Liver (tissue), 9 donors: ENCODE results near the gene PITX2. TPM values are rescaled to one million over a fixed set of nuclear protein-coding genes. Genes with fewer than 3 reads are reported as not detected.

Experiments used
- DNase-seq: peaks from one replicate; pipeline ENCODE4 v3.0.0-alpha.2; 2017; ENCODE audit warnings: low spot score
- H3K27ac ChIP-seq, 2 donors: one replicate each; pipeline ENCODE4 v1.7.0; 2013; ENCODE audit warnings: inconsistent platforms in 2 of 2, low read length in 2 of 2, control low read depth in 1 of 2, low read depth in 1 of 2, mild to moderate bottlenecking in 1 of 2
- H3K27me3 ChIP-seq, 4 donors: one replicate each; pipeline versions ENCODE4 v1.6.1 to v1.7.0; 2013; ENCODE audit warnings: low read length in 3 of 4, inconsistent platforms in 1 of 4, mild to moderate bottlenecking in 1 of 4, moderate library complexity in 1 of 4; ENCODE audit not compliant: control insufficient read depth in 4 of 4, insufficient read depth in 4 of 4
- H3K36me3 ChIP-seq, 4 donors: one replicate each; pipeline versions ENCODE4 v1.6.1 to v1.7.0; 2013; ENCODE audit warnings: low read length in 3 of 4, mild to moderate bottlenecking in 3 of 4, low read depth in 1 of 4, moderate library complexity in 1 of 4; ENCODE audit not compliant: control insufficient read depth in 4 of 4, insufficient read depth in 3 of 4
- H3K4me1 ChIP-seq, 4 donors: one replicate each; pipeline versions ENCODE4 v1.6.1 to v1.7.0; 2013; ENCODE audit warnings: low read length in 3 of 4, mild to moderate bottlenecking in 3 of 4, moderate library complexity in 1 of 4; ENCODE audit not compliant: control insufficient read depth in 4 of 4, insufficient read depth in 4 of 4
- H3K4me3 ChIP-seq, 3 donors: one replicate each; pipeline versions ENCODE4 v1.6.1 to v1.7.0; 2013; ENCODE audit warnings: low read length in 3 of 3, control low read depth in 1 of 3, low read depth in 1 of 3, mild to moderate bottlenecking in 1 of 3
- H3K9ac ChIP-seq, 2 donors: one replicate each; pipeline ENCODE4 v1.7.0; 2013; ENCODE audit warnings: low read length in 2 of 2, mild to moderate bottlenecking in 2 of 2, moderate library complexity in 2 of 2, control low read depth in 1 of 2, low read depth in 1 of 2
- H3K9me3 ChIP-seq, 4 donors: one replicate each; pipeline versions ENCODE4 v1.6.1 to v1.7.0; 2013; ENCODE audit warnings: low read length in 3 of 4; ENCODE audit not compliant: control insufficient read depth in 4 of 4
- FOXA1 ChIP-seq: IDR thresholded peaks from 2 replicates; pipeline ENCODE4 v1.6.1; 2016; ENCODE audit warnings: antibody characterized with exemption
- FOXA2 ChIP-seq: IDR thresholded peaks from 2 replicates; pipeline ENCODE4 v1.6.1; 2016; ENCODE audit warnings: antibody characterized with exemption
- GABPA ChIP-seq, 2 donors: IDR thresholded peaks in 1 of 2; conservative IDR thresholded peaks in 1 of 2; 2 replicates each; pipeline ENCODE4 v1.6.1; 2016; ENCODE audit warnings: antibody characterized with exemption in 2 of 2, mild to moderate bottlenecking in 1 of 2, moderate library complexity in 1 of 2
- HNF4A ChIP-seq, 2 donors: conservative IDR thresholded peaks; 2 replicates each; pipeline ENCODE4 v1.6.1; 2016; ENCODE audit warnings: antibody characterized with exemption in 2 of 2, mild to moderate bottlenecking in 2 of 2
- HNF4G ChIP-seq: IDR thresholded peaks from 2 replicates; pipeline ENCODE4 v1.6.1; 2016; ENCODE audit warnings: antibody characterized with exemption
- JUND ChIP-seq, 2 donors: IDR thresholded peaks; 2 replicates each; pipeline ENCODE4 v1.6.1; 2016; ENCODE audit warnings: antibody characterized with exemption in 2 of 2
- NR2F2 ChIP-seq: IDR thresholded peaks from 2 replicates; pipeline ENCODE4 v1.6.1; 2016; ENCODE audit warnings: antibody characterized with exemption
- RAD21 ChIP-seq, 2 donors: IDR thresholded peaks; 2 replicates each; pipeline ENCODE4 v1.6.1; 2016; ENCODE audit warnings: antibody characterized with exemption in 2 of 2, mild to moderate bottlenecking in 2 of 2
- RXRA ChIP-seq, 2 donors: IDR thresholded peaks; 2 replicates each; pipeline ENCODE4 v1.6.1; 2017 to 2018; ENCODE audit warnings: antibody characterized with exemption in 2 of 2, mild to moderate bottlenecking in 1 of 2
- SP1 ChIP-seq: IDR thresholded peaks from 2 replicates; pipeline ENCODE4 v1.6.1; 2018; ENCODE audit warnings: antibody characterized with exemption, mild to moderate bottlenecking
- TAF1 ChIP-seq: conservative IDR thresholded peaks from 2 replicates; pipeline ENCODE4 v1.6.1; 2016; ENCODE audit warnings: antibody characterized with exemption, mild to moderate bottlenecking
- YY1 ChIP-seq: IDR thresholded peaks from 2 replicates; pipeline ENCODE4 v1.6.1; 2016; ENCODE audit warnings: antibody characterized with exemption, mild to moderate bottlenecking
- WGBS: extraction: QIAGEN DNeasy Blood & Tissue Kit; methylation state at CpG from one replicate; pipeline ENCODE4 v1.1.7; 2013; 5-methylcytosine and 5-hydroxymethylcytosine counted together
- polyA plus RNA-seq, 2 donors: library from polyadenylated mRNA; stranded (reverse) in 1 of 2; unstranded in 1 of 2; fragments of 200-250 nt in 1 of 2; fragments of >200 nt in 1 of 2; fragmentation: Nextera tagmentation in 1 of 2; extraction: Ambion mirVana in 1 of 2; gene quantifications; one replicate each; pipeline versions ENCODE4 v1.2.1 to v1.2.3, GENCODE V29; 2013 to 2015
- total RNA-seq, 2 donors: library from RNA; depleted of rRNA; stranded (reverse); fragments of >200 nt; gene quantifications; one replicate each; pipeline ENCODE4 v1.2.3, GENCODE V29; 2014
- TF ChIP-seq, protein P1 (sequence below): fragments of 150-350 bp; IDR thresholded peaks from 2 replicates; pipeline ENCODE4 v1.5.1; 2017; ENCODE audit warnings: improper control_type of control experiment, low read depth, low read length; ENCODE audit not compliant: missing input control
- TF ChIP-seq, protein P2 (sequence below): IDR thresholded peaks from 2 replicates; pipeline ENCODE4 v1.6.1; 2016; ENCODE audit warnings: antibody characterized with exemption
- TF ChIP-seq, protein P3 (sequence below): IDR thresholded peaks from 2 replicates; pipeline ENCODE4 v1.6.1; 2016; ENCODE audit warnings: antibody characterized with exemption
- TF ChIP-seq, protein P4 (sequence below): IDR thresholded peaks from 2 replicates; pipeline ENCODE4 v1.6.1; 2016; ENCODE audit warnings: antibody characterized with exemption, mild to moderate bottlenecking
- TF ChIP-seq, protein P5 (sequence below): IDR thresholded peaks from 2 replicates; pipeline ENCODE4 v1.6.1; 2016; ENCODE audit warnings: antibody characterized with exemption
- donor health status: healthy.
- donor health status: healthy.
- donor health status: healthy.
- donor health status: healthy.
- donor health status: healthy.

The PITX2 gene
- total and polyA plus RNA-seq, 4 donors: 0.06 TPM; not detected in 3

DNA sequence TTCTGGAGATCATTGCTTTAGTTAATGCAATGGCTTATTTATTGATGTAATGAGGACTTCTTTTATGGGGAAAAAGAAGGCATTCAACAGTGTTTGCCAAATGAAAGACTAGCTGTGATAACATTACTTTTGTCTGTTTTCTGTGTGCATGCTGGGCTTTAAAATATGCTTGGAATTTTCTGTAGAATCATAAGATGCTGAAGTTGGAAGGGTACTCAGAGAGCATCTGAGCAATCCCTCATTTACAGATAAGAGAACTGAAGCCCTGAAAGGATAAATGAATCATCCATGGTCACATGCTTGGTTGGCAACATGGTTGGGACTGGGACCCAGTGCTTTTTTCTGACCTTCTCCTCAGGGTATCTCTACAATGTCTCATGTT, 31.4 kb upstream of the PITX2 start:
- H3K4me3 ChIP-seq: no peak overlapping the region
- no peaks in the 10 kb centered on the region for H3K36me3 ChIP-seq
- peaks cover 0 to 6% (median 4%) of the 10 kb centered on the region in 4 donors for H3K9me3 ChIP-seq
- H3K4me1 ChIP-seq: no peaks in the 10 kb centered on the region
- DNase-seq: no peak
- no peak overlapping the region for H3K9ac ChIP-seq
- no peak overlapping the region for H3K27ac ChIP-seq
- H3K27me3 ChIP-seq: peaks cover 0 to 11% (median 0%) of the 10 kb centered on the region in 4 donors
- no peak for TF ChIP-seq RAD21 (IDR thresholded peaks at IDR 0.05)
- no peak for TF ChIP-seq JUND (IDR thresholded peaks at IDR 0.05)
- TF ChIP-seq, protein P1, sequence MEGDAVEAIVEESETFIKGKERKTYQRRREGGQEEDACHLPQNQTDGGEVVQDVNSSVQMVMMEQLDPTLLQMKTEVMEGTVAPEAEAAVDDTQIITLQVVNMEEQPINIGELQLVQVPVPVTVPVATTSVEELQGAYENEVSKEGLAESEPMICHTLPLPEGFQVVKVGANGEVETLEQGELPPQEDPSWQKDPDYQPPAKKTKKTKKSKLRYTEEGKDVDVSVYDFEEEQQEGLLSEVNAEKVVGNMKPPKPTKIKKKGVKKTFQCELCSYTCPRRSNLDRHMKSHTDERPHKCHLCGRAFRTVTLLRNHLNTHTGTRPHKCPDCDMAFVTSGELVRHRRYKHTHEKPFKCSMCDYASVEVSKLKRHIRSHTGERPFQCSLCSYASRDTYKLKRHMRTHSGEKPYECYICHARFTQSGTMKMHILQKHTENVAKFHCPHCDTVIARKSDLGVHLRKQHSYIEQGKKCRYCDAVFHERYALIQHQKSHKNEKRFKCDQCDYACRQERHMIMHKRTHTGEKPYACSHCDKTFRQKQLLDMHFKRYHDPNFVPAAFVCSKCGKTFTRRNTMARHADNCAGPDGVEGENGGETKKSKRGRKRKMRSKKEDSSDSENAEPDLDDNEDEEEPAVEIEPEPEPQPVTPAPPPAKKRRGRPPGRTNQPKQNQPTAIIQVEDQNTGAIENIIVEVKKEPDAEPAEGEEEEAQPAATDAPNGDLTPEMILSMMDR: no peak
- TF ChIP-seq FOXA2: no peak
- no peak for TF ChIP-seq FOXA1
- TF ChIP-seq, protein P2, sequence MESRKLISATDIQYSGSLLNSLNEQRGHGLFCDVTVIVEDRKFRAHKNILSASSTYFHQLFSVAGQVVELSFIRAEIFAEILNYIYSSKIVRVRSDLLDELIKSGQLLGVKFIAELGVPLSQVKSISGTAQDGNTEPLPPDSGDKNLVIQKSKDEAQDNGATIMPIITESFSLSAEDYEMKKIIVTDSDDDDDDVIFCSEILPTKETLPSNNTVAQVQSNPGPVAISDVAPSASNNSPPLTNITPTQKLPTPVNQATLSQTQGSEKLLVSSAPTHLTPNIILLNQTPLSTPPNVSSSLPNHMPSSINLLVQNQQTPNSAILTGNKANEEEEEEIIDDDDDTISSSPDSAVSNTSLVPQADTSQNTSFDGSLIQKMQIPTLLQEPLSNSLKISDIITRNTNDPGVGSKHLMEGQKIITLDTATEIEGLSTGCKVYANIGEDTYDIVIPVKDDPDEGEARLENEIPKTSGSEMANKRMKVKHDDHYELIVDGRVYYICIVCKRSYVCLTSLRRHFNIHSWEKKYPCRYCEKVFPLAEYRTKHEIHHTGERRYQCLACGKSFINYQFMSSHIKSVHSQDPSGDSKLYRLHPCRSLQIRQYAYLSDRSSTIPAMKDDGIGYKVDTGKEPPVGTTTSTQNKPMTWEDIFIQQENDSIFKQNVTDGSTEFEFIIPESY: no peak
- TF ChIP-seq SP1: no peak
- TF ChIP-seq TAF1: no peak
- TF ChIP-seq, protein P3, sequence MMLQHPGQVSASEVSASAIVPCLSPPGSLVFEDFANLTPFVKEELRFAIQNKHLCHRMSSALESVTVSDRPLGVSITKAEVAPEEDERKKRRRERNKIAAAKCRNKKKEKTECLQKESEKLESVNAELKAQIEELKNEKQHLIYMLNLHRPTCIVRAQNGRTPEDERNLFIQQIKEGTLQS: no peak
- TF ChIP-seq GABPA (IDR thresholded peaks at IDR 0.05 in 1 of 2, conservative IDR thresholded peaks at IDR 0.05 in 1 of 2): no peak
- no peak for TF ChIP-seq NR2F2
- TF ChIP-seq HNF4G: no peak
- TF ChIP-seq YY1: no peak
- no peak for TF ChIP-seq RXRA (IDR thresholded peaks at IDR 0.05)

DNA sequence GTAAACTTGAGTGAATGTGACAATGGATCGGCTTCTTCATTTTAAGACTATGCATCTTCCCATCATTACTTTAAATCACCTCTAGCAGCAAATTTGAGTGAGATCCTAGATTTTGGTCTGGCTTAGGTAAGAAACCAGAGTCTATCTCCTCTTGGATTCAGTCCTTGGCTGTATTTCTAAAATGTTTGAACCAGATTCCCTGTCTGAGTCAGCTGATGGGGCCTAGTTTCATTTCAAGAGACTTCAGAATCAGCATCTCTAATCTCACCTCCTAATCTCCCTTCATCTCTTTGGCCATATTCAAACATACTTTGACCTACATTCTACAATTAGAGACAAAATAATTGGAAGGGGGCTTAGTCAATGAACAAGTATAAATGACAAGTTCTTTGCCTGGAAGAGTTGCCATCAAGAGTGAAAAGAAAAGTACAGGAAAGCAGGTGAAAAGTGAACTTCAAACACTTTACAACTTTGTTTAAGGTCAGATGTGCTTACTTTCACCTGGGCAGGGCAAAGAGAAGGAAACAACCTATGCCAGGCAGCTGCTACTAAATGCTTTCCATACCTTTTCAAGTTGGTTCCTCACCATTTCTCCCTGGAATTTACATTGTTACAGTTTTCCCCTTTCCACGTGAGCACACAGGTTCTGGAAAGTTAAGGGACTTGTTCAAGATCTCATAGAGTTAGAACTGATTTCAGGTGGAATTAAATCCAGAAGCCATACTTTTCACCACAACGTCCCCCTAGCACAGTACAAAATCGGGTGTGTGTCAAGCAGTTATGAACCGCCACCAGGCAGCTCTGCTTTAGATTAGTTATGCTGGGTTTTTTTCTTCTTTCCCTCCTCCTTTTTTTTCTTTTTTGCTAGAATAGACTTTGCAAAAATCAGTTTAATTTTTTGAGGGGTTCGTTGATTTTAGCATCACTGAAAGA, 30.7 kb upstream of the PITX2 start:
- H3K27me3 ChIP-seq: peaks cover 0 to 11% (median 0%) of the 10 kb centered on the region in 4 donors
- no peak overlapping the region for H3K4me3 ChIP-seq
- H3K36me3 ChIP-seq: no peaks in the 10 kb centered on the region
- no peak overlapping the region for H3K27ac ChIP-seq
- peaks cover 0 to 4% (median under 1%) of the 10 kb centered on the region in 4 donors for H3K9me3 ChIP-seq
- no peak for DNase-seq
- H3K4me1 ChIP-seq: no peaks in the 10 kb centered on the region
- WGBS: 76% methylated on average over 6 of the region's 6 CpGs
- no peak overlapping the region for H3K9ac ChIP-seq
- TF ChIP-seq FOXA2 (no peak), HNF4A (conservative IDR thresholded peaks at IDR 0.05) (no peak), HNF4G (no peak), RAD21 (IDR thresholded peaks at IDR 0.05) (no peak), RXRA (IDR thresholded peaks at IDR 0.05) (no peak), GABPA (IDR thresholded peaks at IDR 0.05 in 1 of 2, conservative IDR thresholded peaks at IDR 0.05 in 1 of 2) (no peak), JUND (IDR thresholded peaks at IDR 0.05) (no peak), SP1 (no peak)
- TF ChIP-seq, protein P2: no peak
- TF ChIP-seq, protein P4, sequence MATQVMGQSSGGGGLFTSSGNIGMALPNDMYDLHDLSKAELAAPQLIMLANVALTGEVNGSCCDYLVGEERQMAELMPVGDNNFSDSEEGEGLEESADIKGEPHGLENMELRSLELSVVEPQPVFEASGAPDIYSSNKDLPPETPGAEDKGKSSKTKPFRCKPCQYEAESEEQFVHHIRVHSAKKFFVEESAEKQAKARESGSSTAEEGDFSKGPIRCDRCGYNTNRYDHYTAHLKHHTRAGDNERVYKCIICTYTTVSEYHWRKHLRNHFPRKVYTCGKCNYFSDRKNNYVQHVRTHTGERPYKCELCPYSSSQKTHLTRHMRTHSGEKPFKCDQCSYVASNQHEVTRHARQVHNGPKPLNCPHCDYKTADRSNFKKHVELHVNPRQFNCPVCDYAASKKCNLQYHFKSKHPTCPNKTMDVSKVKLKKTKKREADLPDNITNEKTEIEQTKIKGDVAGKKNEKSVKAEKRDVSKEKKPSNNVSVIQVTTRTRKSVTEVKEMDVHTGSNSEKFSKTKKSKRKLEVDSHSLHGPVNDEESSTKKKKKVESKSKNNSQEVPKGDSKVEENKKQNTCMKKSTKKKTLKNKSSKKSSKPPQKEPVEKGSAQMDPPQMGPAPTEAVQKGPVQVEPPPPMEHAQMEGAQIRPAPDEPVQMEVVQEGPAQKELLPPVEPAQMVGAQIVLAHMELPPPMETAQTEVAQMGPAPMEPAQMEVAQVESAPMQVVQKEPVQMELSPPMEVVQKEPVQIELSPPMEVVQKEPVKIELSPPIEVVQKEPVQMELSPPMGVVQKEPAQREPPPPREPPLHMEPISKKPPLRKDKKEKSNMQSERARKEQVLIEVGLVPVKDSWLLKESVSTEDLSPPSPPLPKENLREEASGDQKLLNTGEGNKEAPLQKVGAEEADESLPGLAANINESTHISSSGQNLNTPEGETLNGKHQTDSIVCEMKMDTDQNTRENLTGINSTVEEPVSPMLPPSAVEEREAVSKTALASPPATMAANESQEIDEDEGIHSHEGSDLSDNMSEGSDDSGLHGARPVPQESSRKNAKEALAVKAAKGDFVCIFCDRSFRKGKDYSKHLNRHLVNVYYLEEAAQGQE: no peak
- TF ChIP-seq, protein P5, sequence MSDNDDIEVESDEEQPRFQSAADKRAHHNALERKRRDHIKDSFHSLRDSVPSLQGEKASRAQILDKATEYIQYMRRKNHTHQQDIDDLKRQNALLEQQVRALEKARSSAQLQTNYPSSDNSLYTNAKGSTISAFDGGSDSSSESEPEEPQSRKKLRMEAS: no peak
- TF ChIP-seq, protein P1: no peak
- TF ChIP-seq, protein P3: no peak
